Fibroblast of villous mesenchyme (primary cell): ENCODE measurements around the gene NKAIN2. TPM values are rescaled to one million over a fixed set of nuclear protein-coding genes. Genes with fewer than 3 reads are reported as not detected.
A peak's percentile ranks its signal among the peaks of the same experiment; 100 is the strongest.

Experiments used
- DNase-seq: peaks from one replicate; pipeline ENCODE4 v3.0.0-alpha.2; 2010; ENCODE audit warnings: low read depth
- H3K4me3 ChIP-seq: 2 replicates; pipeline ENCODE4 v1.5.1; 2011; ENCODE audit warnings: low read depth, mild to moderate bottlenecking, low read length
- CTCF ChIP-seq: IDR thresholded peaks from 2 replicates; pipeline ENCODE4 v1.5.1; 2012; ENCODE audit warnings: low read depth, mild to moderate bottlenecking, low read length; ENCODE audit not compliant: insufficient read depth
- total RNA-seq: library from RNA; depleted of rRNA; stranded (reverse); fragments of >200 nt; gene quantifications from 2 replicates; pipeline ENCODE4 v1.2.3, GENCODE V29; 2012

NKAIN2 gene
- total RNA-seq, 1 donor: not detected

- no peak for TF ChIP-seq CTCF
- no peak overlapping the region for H3K4me3 ChIP-seq
- DNase-seq: no peak
These were observed 866.2 kb downstream of the NKAIN2 start for GRCh38 chr6:124669713-124670480.

DNA sequence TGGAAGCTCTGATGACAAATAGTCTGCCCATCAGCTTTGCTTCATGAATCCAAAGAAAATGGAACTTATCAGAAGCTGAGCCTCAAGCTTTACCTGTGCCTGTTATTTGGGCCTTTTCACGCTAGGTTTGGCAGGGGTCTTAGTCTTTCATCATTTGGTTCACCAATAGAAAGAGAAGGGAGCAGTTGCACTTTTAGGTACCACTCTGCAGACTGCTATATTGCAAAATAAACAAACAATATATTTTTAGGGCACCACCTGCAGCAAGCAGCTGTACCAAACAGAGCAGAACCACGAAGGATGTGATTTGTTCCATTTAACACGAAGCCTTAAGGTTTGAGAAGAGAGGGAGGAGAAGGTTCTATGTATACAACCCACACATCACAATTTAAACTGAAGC is 867.1 kb downstream of the NKAIN2 start:
- no peak for DNase-seq
- H3K4me3 ChIP-seq: no peak overlapping the region
- TF ChIP-seq CTCF: no peak

DNA sequence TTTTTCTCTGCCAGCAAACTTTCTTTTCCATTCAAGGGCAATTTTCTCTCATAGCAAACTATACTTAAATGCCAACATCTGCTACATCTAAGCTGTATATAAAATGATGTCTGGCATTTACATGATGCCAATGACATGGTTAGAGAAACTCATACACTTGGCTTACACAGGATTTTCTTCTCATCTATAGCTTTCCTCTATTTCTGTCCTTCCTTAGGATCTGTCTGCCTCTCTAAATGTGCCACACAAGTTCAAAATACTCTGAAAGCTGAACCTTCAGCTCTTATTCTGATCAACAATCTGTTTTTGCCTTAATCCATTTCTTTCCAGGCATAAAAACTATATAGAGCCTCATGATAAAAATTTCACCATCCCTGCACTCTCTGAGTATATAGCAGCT is 867.7 kb downstream of the NKAIN2 start:
- no peak for TF ChIP-seq CTCF
- DNase-seq: no peak
- no peak overlapping the region for H3K4me3 ChIP-seq

- no peak overlapping the region for H3K4me3 ChIP-seq
- no peak for DNase-seq
- no peak for TF ChIP-seq CTCF
These were observed 870.4 kb downstream of the NKAIN2 start for GRCh38 chr6:124674042-124674441.

- peak; percentile 35 for DNase-seq
- TF ChIP-seq CTCF: no peak
- H3K4me3 ChIP-seq: no peak overlapping the region
These were observed 872.4 kb downstream of the NKAIN2 start for GRCh38 chr6:124676033-124676432.

DNA sequence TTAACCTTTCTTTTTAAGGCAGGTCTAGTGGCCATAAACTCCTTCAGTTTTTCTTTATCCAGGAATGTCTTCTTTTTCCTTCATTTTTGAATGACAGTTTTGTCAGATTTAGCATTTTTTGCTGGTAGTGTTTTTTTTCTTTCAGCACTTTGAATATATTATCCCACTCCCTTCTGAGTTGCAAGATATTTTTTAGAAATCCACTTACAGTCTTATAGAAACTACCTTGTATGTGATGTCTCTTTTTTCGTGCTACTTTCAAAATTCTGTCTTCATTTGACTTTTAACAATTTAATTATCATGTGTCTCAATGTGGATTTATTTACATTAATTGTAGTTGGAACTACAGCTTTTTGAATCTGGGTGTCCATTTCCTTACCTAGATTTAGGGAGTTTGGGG is 874.2 kb downstream of the NKAIN2 start:
- no peak for TF ChIP-seq CTCF
- H3K4me3 ChIP-seq: no peak overlapping the region
- no peak for DNase-seq

DNA sequence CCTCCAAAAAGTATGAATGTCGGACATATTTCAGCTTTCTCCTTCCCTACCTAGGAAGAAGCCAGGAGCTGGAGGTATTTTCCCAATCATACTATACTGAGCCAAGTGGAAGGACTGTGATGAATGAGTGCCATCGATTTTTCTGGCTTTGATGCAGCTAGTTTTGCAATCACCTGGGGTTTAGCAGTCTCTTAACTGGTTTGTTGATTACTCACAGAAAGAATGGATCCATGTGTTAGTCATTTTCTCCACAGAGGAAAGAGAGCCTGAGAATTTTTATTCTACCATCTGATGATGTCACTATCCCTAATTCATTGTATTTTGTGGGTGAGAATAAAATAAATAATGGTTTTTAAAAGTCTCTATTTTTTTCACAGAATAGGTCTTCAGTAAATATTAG is 875.7 kb downstream of the NKAIN2 start:
- TF ChIP-seq CTCF: no peak
- no peak for DNase-seq
- H3K4me3 ChIP-seq: no peak overlapping the region
